Progenitor cell of endocrine pancreas (in vitro differentiated cells): ENCODE measurements around the gene OTUD1. TPM values are rescaled to one million over a fixed set of nuclear protein-coding genes. Genes with fewer than 3 reads are reported as not detected.

ENCODE experiments used
- DNase-seq: peaks from one replicate; pipeline ENCODE4 v3.0.0; 2021; ENCODE audit warnings: low spot score; ENCODE audit not compliant: unreplicated experiment
- H3K27ac Mint-ChIP-seq: 2 replicates; pipeline ENCODE4 v1.8.0; 2021; ENCODE audit warnings: mild to moderate bottlenecking, moderate library complexity, mixed read lengths
- H3K27me3 Mint-ChIP-seq: 2 replicates; pipeline ENCODE4 v1.8.0; 2021; ENCODE audit warnings: mixed read lengths
- H3K36me3 Mint-ChIP-seq: 2 replicates; pipeline ENCODE4 v1.8.0; 2022; ENCODE audit warnings: mixed read lengths; ENCODE audit not compliant: insufficient read depth
- H3K4me1 Mint-ChIP-seq: 2 replicates; pipeline ENCODE4 v1.8.0; 2021; ENCODE audit warnings: low read depth, mixed read lengths
- H3K4me3 Mint-ChIP-seq: 2 replicates; pipeline ENCODE4 v1.8.0; 2021; ENCODE audit warnings: low read depth, mild to moderate bottlenecking, moderate library complexity, mixed read lengths
- H3K9me3 Mint-ChIP-seq: 2 replicates; pipeline ENCODE4 v1.8.0; 2021; ENCODE audit warnings: low read depth, mixed read lengths
- total RNA-seq: library from RNA; stranded (reverse); gene quantifications from 2 replicates; pipeline ENCODE4 v1.2.1, GENCODE V29; 2021
- TF ChIP-seq, protein P1 (sequence below): fragments of 200-600 bp; sonication (generic); IDR thresholded peaks from one replicate; pipeline ENCODE4 v1.5.0; 2021; ENCODE audit warnings: antibody characterized with exemption, mild to moderate bottlenecking; ENCODE audit not compliant: unreplicated experiment

The OTUD1 gene
- total RNA-seq, 1 donor from 2014 or later = 11.9 TPM

DNA sequence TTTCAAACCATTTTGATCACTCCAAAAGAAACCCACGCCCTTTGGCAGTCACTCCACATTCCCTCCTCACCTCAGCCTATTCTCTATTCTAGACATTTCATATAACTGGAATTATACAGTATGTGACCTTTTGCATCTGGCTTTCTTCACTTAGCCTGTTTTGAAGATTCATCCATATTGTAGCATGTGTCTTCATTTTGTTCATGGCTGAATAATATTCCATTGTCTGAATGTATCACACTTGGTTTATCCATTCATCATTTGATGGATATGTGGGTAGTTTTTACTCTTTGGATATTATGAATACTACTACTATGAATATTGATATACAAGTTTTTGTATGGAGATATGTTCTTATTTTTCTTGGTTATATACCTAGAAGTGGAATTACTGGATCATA is 3.5 kb upstream of the OTUD1 start:
- H3K4me3 Mint-ChIP-seq = no peak overlapping the region
- no peak overlapping the region for H3K27ac Mint-ChIP-seq
- TF ChIP-seq, protein P1, sequence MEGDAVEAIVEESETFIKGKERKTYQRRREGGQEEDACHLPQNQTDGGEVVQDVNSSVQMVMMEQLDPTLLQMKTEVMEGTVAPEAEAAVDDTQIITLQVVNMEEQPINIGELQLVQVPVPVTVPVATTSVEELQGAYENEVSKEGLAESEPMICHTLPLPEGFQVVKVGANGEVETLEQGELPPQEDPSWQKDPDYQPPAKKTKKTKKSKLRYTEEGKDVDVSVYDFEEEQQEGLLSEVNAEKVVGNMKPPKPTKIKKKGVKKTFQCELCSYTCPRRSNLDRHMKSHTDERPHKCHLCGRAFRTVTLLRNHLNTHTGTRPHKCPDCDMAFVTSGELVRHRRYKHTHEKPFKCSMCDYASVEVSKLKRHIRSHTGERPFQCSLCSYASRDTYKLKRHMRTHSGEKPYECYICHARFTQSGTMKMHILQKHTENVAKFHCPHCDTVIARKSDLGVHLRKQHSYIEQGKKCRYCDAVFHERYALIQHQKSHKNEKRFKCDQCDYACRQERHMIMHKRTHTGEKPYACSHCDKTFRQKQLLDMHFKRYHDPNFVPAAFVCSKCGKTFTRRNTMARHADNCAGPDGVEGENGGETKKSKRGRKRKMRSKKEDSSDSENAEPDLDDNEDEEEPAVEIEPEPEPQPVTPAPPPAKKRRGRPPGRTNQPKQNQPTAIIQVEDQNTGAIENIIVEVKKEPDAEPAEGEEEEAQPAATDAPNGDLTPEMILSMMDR = no peak
- no peaks in the 10 kb centered on the region for H3K36me3 Mint-ChIP-seq
- DNase-seq = no peak
- H3K9me3 Mint-ChIP-seq = no peaks in the 10 kb centered on the region
- no peaks in the 10 kb centered on the region for H3K27me3 Mint-ChIP-seq
- H3K4me1 Mint-ChIP-seq = peaks cover 3% of the 10 kb centered on the region

DNA sequence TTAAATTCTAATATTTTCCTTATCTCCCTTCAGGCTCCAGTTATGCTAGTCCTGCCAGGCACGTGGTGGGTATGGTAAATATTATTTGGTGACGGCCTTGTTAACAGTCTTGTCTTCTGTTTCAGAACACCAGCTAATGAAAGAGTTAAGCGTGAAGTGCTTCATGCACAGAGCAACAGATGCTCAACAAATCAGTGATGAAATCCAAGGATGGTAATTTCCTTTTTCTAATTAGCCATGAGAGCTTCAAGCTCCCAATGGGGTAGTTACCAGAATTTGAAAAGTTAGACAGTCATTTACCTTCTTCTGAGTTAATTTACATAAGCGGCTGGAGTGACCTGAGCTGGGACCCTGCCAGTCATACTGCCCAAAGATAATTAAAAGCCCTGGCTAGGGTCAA is 1.9 kb upstream of the OTUD1 start:
- DNase-seq = no peak
- Mint-ChIP-seq H3K27ac (no peak overlapping the region), H3K9me3 (no peaks in the 10 kb centered on the region), H3K36me3 (no peaks in the 10 kb centered on the region), H3K27me3 (no peaks in the 10 kb centered on the region), H3K4me3 (no peak overlapping the region), H3K4me1 (peaks cover 17% of the 10 kb centered on the region)
- TF ChIP-seq, protein P1 = no peak

DNA sequence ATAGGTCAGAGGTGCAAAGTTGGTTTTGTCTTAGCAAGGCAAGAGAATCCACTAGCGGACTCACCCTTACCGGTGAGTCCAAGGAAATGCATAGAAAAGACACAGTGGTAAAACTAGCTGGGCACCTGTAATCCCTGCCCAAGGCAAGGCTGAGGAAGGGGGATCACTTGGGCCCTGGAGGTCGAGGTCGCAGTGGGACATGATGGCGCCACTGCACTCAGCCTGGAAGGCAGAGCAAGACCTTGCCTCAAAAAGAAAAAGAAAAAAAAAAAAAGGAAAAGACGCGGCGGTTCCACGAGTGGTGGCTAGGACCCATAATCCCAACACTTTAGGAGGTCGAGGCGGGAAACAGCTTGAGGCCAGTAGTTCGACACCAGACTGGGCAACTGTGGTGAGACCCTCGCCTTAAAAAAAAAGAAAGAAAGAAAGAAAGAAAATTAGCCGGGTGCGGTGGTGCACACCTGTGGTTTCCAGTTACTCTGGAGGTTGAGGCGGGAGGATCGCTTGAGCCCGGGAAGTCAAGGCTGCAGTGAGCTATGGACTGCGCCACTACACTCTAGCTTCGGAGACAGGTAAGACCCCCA is 820 bp upstream of the OTUD1 start:
- DNase-seq = no peak
- no peaks in the 10 kb centered on the region for H3K27me3 Mint-ChIP-seq
- peaks cover 23% of the 10 kb centered on the region for H3K4me1 Mint-ChIP-seq
- H3K36me3 Mint-ChIP-seq = no peaks in the 10 kb centered on the region
- peak overlapping the region; percentile 96 for H3K27ac Mint-ChIP-seq
- TF ChIP-seq, protein P1 = no peak
- peak overlapping the region; percentile 77 for H3K4me3 Mint-ChIP-seq
- no peaks in the 10 kb centered on the region for H3K9me3 Mint-ChIP-seq

DNA sequence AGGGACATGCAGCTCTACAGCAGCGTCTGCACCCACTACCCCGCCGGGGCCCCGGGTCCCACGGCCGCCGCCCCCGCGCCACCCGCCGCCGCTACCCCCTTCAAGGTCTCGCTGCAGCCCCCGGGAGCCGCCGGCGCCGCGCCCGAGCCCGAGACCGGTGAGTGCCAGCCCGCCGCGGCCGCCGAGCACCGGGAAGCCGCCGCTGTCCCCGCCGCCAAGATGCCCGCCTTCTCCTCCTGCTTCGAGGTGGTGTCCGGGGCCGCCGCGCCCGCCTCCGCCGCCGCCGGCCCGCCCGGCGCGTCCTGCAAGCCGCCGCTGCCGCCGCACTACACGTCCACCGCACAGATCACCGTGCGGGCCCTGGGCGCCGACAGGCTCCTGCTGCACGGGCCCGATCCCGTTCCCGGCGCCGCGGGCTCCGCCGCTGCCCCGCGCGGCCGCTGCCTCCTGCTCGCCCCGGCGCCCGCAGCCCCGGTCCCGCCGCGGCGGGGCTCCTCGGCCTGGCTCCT is 631 bp downstream of the OTUD1 start:
- Mint-ChIP-seq H3K27me3 (no peaks in the 10 kb centered on the region), H3K4me1 (peaks cover 23% of the 10 kb centered on the region), H3K9me3 (no peaks in the 10 kb centered on the region), H3K27ac (no peak overlapping the region), H3K4me3 (peak overlapping the region; percentile 58), H3K36me3 (no peaks in the 10 kb centered on the region)
- peak; percentile 10 for DNase-seq
- TF ChIP-seq, protein P1 = no peak

DNA sequence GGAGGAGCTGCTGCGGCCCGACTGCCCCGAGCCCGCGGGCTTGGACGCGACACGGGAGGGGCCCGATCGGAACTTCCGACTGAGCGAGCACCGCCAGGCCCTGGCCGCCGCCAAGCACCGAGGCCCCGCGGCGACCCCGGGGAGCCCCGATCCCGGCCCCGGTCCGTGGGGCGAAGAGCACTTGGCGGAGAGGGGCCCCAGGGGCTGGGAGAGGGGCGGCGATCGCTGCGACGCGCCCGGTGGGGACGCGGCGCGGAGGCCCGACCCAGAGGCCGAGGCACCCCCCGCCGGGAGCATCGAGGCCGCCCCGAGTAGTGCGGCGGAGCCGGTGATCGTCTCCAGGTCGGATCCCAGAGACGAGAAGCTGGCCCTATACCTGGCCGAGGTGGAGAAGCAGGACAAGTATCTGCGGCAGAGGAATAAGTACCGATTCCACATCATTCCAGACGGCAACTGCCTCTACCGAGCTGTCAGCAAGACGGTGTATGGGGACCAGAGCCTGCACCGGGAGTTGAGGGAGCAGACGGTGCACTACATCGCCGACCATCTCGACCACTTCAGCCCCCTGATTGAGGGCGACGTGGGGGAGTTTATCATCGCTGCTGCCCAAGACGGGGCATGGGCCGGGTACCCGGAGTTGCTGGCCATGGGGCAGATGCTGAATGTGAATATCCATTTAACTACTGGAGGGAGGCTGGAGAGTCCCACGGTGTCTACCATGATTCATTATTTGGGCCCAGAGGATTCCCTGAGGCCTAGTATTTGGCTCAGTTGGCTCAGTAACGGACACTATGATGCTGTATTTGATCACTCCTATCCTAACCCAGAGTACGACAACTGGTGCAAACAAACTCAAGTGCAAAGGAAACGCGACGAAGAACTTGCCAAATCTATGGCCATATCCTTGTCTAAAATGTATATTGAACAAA is 1.4 kb downstream of the OTUD1 start:
- H3K27ac Mint-ChIP-seq = peak overlapping the region; percentile 69
- no peaks in the 10 kb centered on the region for H3K36me3 Mint-ChIP-seq
- TF ChIP-seq, protein P1 = no peak
- peak; percentile 17 for DNase-seq
- H3K9me3 Mint-ChIP-seq = no peaks in the 10 kb centered on the region
- peaks cover 23% of the 10 kb centered on the region for H3K4me1 Mint-ChIP-seq
- H3K27me3 Mint-ChIP-seq = no peaks in the 10 kb centered on the region
- peak overlapping the region; percentile 84 for H3K4me3 Mint-ChIP-seq
